OCI-LY1 (cell line): ENCODE data around the gene TARBP2.

Experiments used
- H2AFZ ChIP-seq: fragments of 200-600 bp; sonication (generic), shearing (Covaris generic); 2 replicates; pipeline ENCODE4 v1.6.0; 2014; ENCODE audit warnings: antibody characterized with exemption, mild to moderate bottlenecking, low read length
- H3F3A ChIP-seq: fragments of 200-600 bp; sonication (generic), shearing (Covaris generic); 2 replicates; pipeline ENCODE4 v1.6.0; 2014; ENCODE audit warnings: mild to moderate bottlenecking, antibody characterized with exemption, low read length, moderate library complexity; ENCODE audit not compliant: insufficient read depth
- H3K27ac ChIP-seq: fragments of 200-600 bp; sonication (generic); 2 replicates; pipeline ENCODE4 v1.5.1; 2014; ENCODE audit warnings: low read length, mixed run types, mild to moderate bottlenecking, low read depth; ENCODE audit not compliant: poor library complexity, severe bottlenecking
- H3K27me3 ChIP-seq: fragments of 200-600 bp; sonication (generic); 2 replicates; pipeline ENCODE4 v1.6.0; 2014; ENCODE audit warnings: antibody characterized with exemption, mild to moderate bottlenecking, low read length, moderate library complexity; ENCODE audit not compliant: insufficient read depth
- H3K36me3 ChIP-seq: fragments of 200-600 bp; sonication (generic); 2 replicates; pipeline ENCODE4 v1.6.1; 2014; ENCODE audit warnings: mild to moderate bottlenecking, antibody characterized with exemption, low read length, moderate library complexity, mixed read lengths; ENCODE audit not compliant: insufficient read depth
- H3K4me1 ChIP-seq: fragments of 200-600 bp; sonication (generic); 2 replicates; pipeline ENCODE4 v1.5.1; 2014; ENCODE audit warnings: mild to moderate bottlenecking, low read length, moderate library complexity; ENCODE audit not compliant: insufficient read depth, severe bottlenecking
- H3K4me2 ChIP-seq: fragments of 200-600 bp; sonication (generic), shearing (Covaris generic); 2 replicates; pipeline ENCODE4 v1.6.1; 2014; ENCODE audit warnings: low read length
- H3K4me3 ChIP-seq: fragments of 200-600 bp; sonication (generic); 2 replicates; pipeline ENCODE4 v1.5.1; 2014; ENCODE audit warnings: low read length, low read depth, mild to moderate bottlenecking, mixed read lengths; ENCODE audit not compliant: poor library complexity, severe bottlenecking
- H3K79me2 ChIP-seq: fragments of 200-600 bp; shearing (Covaris generic); 2 replicates; pipeline ENCODE4 v1.6.1; 2016; ENCODE audit warnings: mixed run types, low read length, mixed read lengths; ENCODE audit not compliant: insufficient read depth
- H3K9ac ChIP-seq: fragments of 200-600 bp; sonication (generic), shearing (Covaris generic); 2 replicates; pipeline ENCODE4 v1.6.1; 2014; ENCODE audit warnings: mild to moderate bottlenecking, low read length, mixed read lengths
- H3K9me2 ChIP-seq: fragments of 200-600 bp; sonication (generic), shearing (Covaris generic); 2 replicates; pipeline ENCODE4 v1.6.1; 2014; ENCODE audit warnings: low read depth, mild to moderate bottlenecking, low read length, mixed read lengths
- H3K9me3 ChIP-seq: fragments of 200-600 bp; shearing (Covaris generic); 2 replicates; pipeline ENCODE4 v1.6.1; 2014; ENCODE audit warnings: low read length, mixed read lengths
- H4K20me1 ChIP-seq: fragments of 200-600 bp; sonication (generic), shearing (Covaris generic); 2 replicates; pipeline ENCODE4 v1.6.0; 2016; ENCODE audit warnings: mild to moderate bottlenecking, low read length; ENCODE audit not compliant: insufficient read depth
- CTCF ChIP-seq: fragments of 200-600 bp; sonication (generic), shearing (Covaris generic); IDR thresholded peaks from 2 replicates; pipeline ENCODE4 v1.5.1; 2017; ENCODE audit warnings: mild to moderate bottlenecking, antibody characterized with exemption, low read length, moderate library complexity, mixed read lengths
- EZH2 ChIP-seq: fragments of 200-600 bp; sonication (generic), shearing (Covaris generic); IDR thresholded peaks from 2 replicates; pipeline ENCODE4 v1.8.0; 2017; ENCODE audit warnings: borderline replicate concordance, mixed run types, mild to moderate bottlenecking, antibody characterized with exemption, low read length, moderate library complexity, mixed read lengths

The TARBP2 gene

GRCh38 chr12:53550595-53550994, 49.5 kb downstream of the TARBP2 start:
- no peak overlapping the region for H3K4me2 ChIP-seq
- no peak overlapping the region for H2AFZ ChIP-seq
- H3K27me3 ChIP-seq: no peaks in the 10 kb centered on the region
- H3K36me3 ChIP-seq: peaks cover 23% of the 10 kb centered on the region
- H3K9me2 ChIP-seq: no peaks in the 10 kb centered on the region
- H3F3A ChIP-seq: no peaks in the 10 kb centered on the region
- no peaks in the 10 kb centered on the region for H3K4me1 ChIP-seq
- no peaks in the 10 kb centered on the region for H3K79me2 ChIP-seq
- H3K4me3 ChIP-seq: no peak overlapping the region
- no peak overlapping the region for H3K9ac ChIP-seq
- no peak overlapping the region for H3K27ac ChIP-seq
- H4K20me1 ChIP-seq: no peaks in the 10 kb centered on the region
- no peak for TF ChIP-seq CTCF
- TF ChIP-seq EZH2: no peak
- no peaks in the 10 kb centered on the region for H3K9me3 ChIP-seq

- Histone ChIP-seq H3K9me3 (no peaks in the 10 kb centered on the region), H2AFZ (no peak overlapping the region), H3K79me2 (no peaks in the 10 kb centered on the region), H3K36me3 (peaks cover 23% of the 10 kb centered on the region), H3K4me2 (no peak overlapping the region), H3K9me2 (no peaks in the 10 kb centered on the region), H3K4me1 (no peaks in the 10 kb centered on the region), H3K9ac (no peak overlapping the region), H3K27ac (no peak overlapping the region), H3F3A (no peaks in the 10 kb centered on the region), H4K20me1 (no peaks in the 10 kb centered on the region), H3K4me3 (no peak overlapping the region), H3K27me3 (no peaks in the 10 kb centered on the region)
- TF ChIP-seq EZH2 (no peak), CTCF (peak; percentile 11; the same call in 1 of the 2 replicates)
Observed at GRCh38 chr12:53551889-53552291, 50.8 kb downstream of the TARBP2 start.

- H3K4me2 ChIP-seq: no peak overlapping the region
- no peaks in the 10 kb centered on the region for H3F3A ChIP-seq
- H3K9me3 ChIP-seq: no peaks in the 10 kb centered on the region
- H2AFZ ChIP-seq: no peak overlapping the region
- H3K9ac ChIP-seq: no peak overlapping the region
- H3K79me2 ChIP-seq: no peaks in the 10 kb centered on the region
- no peaks in the 10 kb centered on the region for H3K9me2 ChIP-seq
- H4K20me1 ChIP-seq: no peaks in the 10 kb centered on the region
- H3K4me1 ChIP-seq: no peaks in the 10 kb centered on the region
- TF ChIP-seq EZH2 (no peak), CTCF (no peak)
- H3K27ac ChIP-seq: no peak overlapping the region
- H3K36me3 ChIP-seq: peaks cover 21% of the 10 kb centered on the region
- no peak overlapping the region for H3K4me3 ChIP-seq
- no peaks in the 10 kb centered on the region for H3K27me3 ChIP-seq
Observed at GRCh38 chr12:53552361-53553327, 51.6 kb downstream of the TARBP2 start.
